Thoracic aorta (tissue), 2 donors: ENCODE measurements around the gene PCSK1. TPM values are rescaled to one million over a fixed set of nuclear protein-coding genes. Genes with fewer than 3 reads are reported as not detected.
A peak's percentile ranks its signal among the peaks of the same experiment; 100 is the strongest.

Experiments
- ATAC-seq: fragments of 150-250 bp; one replicate; pipeline ENCODE4 v1.8.0; 2017; ENCODE audit warnings: low read depth; ENCODE audit not compliant: insufficient number of reproducible peaks, low FRiP score
- DNase-seq: peaks from one replicate; pipeline ENCODE4 v3.0.0-alpha.2; 2020; ENCODE audit warnings: low spot score
- H3K27ac ChIP-seq, 2 donors: fragments of 200-600 bp; sonication (generic); 1 replicate in 1 of 2; 2 replicates in 1 of 2; pipeline ENCODE4 v1.5.1; 2016; ENCODE audit warnings: mild to moderate bottlenecking in 2 of 2, moderate library complexity in 2 of 2
- H3K27me3 ChIP-seq: fragments of 200-600 bp; sonication (generic); replicated peaks from 2 replicates; pipeline ENCODE4 v1.6.0; 2016; ENCODE audit warnings: mild to moderate bottlenecking; ENCODE audit not compliant: insufficient read depth
- H3K36me3 ChIP-seq: fragments of 200-600 bp; sonication (generic); one replicate; pipeline ENCODE4 v1.5.1; 2016
- H3K4me1 ChIP-seq, 2 donors: fragments of 200-600 bp; sonication (generic); 1 replicate in 1 of 2; 2 replicates in 1 of 2; pipeline versions ENCODE4 v1.5.1 to v1.6.0; 2016; ENCODE audit warnings: low read depth in 2 of 2, mild to moderate bottlenecking in 1 of 2; ENCODE audit not compliant: control insufficient read depth in 1 of 2
- H3K4me3 ChIP-seq: fragments of 200-600 bp; sonication (generic); 2 replicates; pipeline ENCODE4 v1.5.1; 2016; ENCODE audit warnings: mild to moderate bottlenecking
- H3K9me3 ChIP-seq: fragments of 200-600 bp; sonication (generic); 2 replicates; pipeline ENCODE4 v1.5.1; 2016
- total RNA-seq, 2 donors: library from RNA; depleted of rRNA; stranded (reverse); fragments of >200 nt; gene quantifications; one replicate each; pipeline versions ENCODE4 v1.1.0 to v1.2.3, GENCODE V29; 2016
- TF ChIP-seq, protein P1 (sequence below): fragments of 200-600 bp; sonication (generic); IDR thresholded peaks from one replicate; pipeline ENCODE4 v1.5.1; 2019; ENCODE audit warnings: antibody characterized with exemption

PCSK1 gene
- total RNA-seq, 2 donors from 2014 or later, result 0.14 to 3.2 TPM

DNA sequence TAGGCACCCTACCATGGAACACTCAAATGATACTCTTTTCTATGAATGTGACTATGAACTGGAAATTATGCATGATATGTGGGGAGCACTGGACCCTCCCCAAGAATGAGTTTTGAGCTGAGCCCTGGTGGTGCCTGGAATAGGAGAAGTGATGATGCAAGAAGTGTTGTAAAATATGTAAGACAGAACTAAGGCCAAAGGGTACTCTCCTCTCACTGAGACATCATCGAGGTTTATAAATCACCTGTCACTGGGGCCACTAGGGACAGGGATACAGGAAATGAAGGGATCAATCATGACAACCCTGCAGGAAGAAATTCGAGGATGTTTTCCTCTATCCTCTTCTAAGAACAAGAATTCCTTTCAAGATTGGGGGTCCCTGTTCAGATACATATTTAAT lies 45.4 kb downstream of the PCSK1 start:
- Histone ChIP-seq H3K27me3 (no peaks in the 10 kb centered on the region), H3K4me3 (no peak overlapping the region), H3K4me1 (peaks cover 11 to 26% of the 10 kb centered on the region in 2 donors), H3K9me3 (no peaks in the 10 kb centered on the region), H3K27ac (no peak overlapping the region), H3K36me3 (no peaks in the 10 kb centered on the region)
- TF ChIP-seq, protein P1, sequence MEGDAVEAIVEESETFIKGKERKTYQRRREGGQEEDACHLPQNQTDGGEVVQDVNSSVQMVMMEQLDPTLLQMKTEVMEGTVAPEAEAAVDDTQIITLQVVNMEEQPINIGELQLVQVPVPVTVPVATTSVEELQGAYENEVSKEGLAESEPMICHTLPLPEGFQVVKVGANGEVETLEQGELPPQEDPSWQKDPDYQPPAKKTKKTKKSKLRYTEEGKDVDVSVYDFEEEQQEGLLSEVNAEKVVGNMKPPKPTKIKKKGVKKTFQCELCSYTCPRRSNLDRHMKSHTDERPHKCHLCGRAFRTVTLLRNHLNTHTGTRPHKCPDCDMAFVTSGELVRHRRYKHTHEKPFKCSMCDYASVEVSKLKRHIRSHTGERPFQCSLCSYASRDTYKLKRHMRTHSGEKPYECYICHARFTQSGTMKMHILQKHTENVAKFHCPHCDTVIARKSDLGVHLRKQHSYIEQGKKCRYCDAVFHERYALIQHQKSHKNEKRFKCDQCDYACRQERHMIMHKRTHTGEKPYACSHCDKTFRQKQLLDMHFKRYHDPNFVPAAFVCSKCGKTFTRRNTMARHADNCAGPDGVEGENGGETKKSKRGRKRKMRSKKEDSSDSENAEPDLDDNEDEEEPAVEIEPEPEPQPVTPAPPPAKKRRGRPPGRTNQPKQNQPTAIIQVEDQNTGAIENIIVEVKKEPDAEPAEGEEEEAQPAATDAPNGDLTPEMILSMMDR, result no peak
- ATAC-seq (no peak), DNase-seq (no peak)

DNA sequence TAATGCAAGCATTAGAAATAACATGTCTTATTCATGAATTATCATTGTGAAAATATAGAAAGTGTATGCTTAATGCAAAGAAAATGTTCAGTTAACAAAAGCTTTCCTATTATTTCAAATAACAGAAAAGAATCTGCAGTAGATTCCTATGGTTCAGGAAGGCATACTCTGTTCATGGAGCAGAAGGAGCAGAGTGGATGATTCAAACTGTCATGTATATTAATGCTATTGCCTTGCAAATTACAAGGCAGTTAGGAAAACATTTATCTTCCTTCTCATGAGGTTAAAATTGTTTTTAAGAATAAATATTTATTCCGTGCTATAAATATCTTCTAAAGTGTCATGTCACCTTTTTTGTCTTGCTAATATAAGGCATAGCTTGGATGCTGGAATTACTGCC lies 47.5 kb downstream of the PCSK1 start:
- Histone ChIP-seq H3K27me3 (no peaks in the 10 kb centered on the region), H3K36me3 (no peaks in the 10 kb centered on the region), H3K4me1 (peaks cover 6 to 7% of the 10 kb centered on the region in 2 donors), H3K9me3 (no peaks in the 10 kb centered on the region), H3K4me3 (no peak overlapping the region), H3K27ac (no peak overlapping the region)
- TF ChIP-seq, protein P1, result no peak
- ATAC-seq (no peak), DNase-seq (no peak)

DNA sequence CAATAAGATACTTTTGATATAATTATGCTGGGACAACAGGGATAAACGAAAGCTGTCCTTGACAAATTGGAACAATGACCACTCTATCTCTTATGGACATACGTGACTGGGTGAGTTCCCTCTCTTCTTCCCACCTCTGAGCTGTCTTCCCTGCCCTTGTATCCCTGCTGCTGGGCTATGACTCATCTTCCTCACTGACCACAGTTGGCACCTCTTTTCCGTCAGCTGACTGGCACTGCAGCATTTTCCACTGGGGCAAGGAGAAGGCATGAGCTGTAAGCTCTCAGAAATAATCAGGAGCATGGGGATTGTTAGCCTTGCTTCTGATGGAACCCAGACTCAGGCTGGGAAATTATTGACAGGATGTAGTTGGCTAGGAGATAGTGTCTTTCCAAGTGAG lies 48.7 kb downstream of the PCSK1 start:
- TF ChIP-seq, protein P1, result no peak
- DNase-seq, result no peak

DNA sequence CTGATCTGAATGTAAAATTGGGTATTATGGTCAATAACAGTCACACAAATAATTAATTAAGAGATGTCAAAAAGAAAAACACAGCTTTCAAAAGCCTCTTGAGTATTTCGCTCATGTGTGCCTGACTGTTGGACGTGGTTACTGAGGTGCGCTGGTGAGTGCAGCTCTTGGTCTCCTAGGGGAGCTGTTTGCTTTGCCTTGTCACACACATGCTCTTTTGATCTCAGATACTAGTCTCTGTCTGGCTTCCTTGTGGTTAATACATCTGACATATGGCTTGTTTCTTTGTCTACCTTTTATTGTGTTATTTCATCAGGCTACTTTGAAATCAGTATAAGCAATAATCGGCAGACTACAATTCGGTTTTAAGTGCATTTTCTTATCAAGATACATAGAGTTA lies 51.5 kb downstream of the PCSK1 start:
- ATAC-seq (no peak), DNase-seq (no peak)
- Histone ChIP-seq H3K4me1 (peaks cover 6 to 7% of the 10 kb centered on the region in 2 donors), H3K36me3 (no peaks in the 10 kb centered on the region), H3K4me3 (no peak overlapping the region), H3K27ac (no peak overlapping the region), H3K9me3 (no peaks in the 10 kb centered on the region), H3K27me3 (no peaks in the 10 kb centered on the region)
- TF ChIP-seq, protein P1, result no peak

More for the DNA sequence above, 48.7 kb downstream of the PCSK1 start:
- peak; percentile 86 for ATAC-seq
- H3K27ac ChIP-seq, result no peak overlapping the region
- H3K4me1 ChIP-seq, result peaks cover 6 to 7% of the 10 kb centered on the region in 2 donors
- H3K4me3 ChIP-seq, result no peak overlapping the region
- H3K36me3 ChIP-seq, result no peaks in the 10 kb centered on the region
- no peaks in the 10 kb centered on the region for H3K9me3 ChIP-seq
- no peaks in the 10 kb centered on the region for H3K27me3 ChIP-seq

DNA sequence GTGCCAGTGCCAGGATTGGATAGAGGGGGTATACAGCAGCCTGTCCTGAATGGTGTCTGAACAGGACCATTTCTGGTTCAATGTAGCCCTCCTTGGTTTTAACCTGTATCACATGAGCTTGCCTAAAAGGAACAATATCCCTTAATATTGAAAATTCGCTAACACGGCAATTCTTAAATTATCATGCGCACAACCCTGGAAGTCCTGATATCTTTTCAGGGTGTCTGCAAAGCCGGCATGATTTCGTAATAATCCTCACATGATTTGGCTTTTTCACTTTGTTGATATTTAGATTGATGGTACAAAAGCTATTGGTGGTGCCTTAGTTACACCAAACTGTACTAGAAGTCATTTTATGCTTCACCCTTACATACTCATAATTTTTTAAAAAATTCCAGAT lies 53.2 kb downstream of the PCSK1 start:
- no peaks in the 10 kb centered on the region for H3K27me3 ChIP-seq
- H3K27ac ChIP-seq, result no peak overlapping the region
- H3K4me1 ChIP-seq, result peaks cover 6% of the 10 kb centered on the region in 2 donors
- no peaks in the 10 kb centered on the region for H3K9me3 ChIP-seq
- H3K36me3 ChIP-seq, result no peaks in the 10 kb centered on the region
- no peak for DNase-seq
- ATAC-seq, result no peak
- TF ChIP-seq, protein P1, result no peak
- H3K4me3 ChIP-seq, result no peak overlapping the region
